ENCODE measurements around the gene RNF123. TPM values are rescaled to one million over a fixed set of nuclear protein-coding genes. Genes with fewer than 3 reads are reported as not detected.

RNF123 gene
- total RNA-seq, 1 experiment from 2014 or later = 46.7 TPM

GRCh38 chr3:49668861-49669260 is 20.5 kb upstream of the RNF123 start:
- no peaks in the 10 kb centered on the region for H3K36me3 ChIP-seq (ENCODE audit: low read depth)
- intact Hi-C loops (cut with micrococcal nuclease; ENCODE audit: unreplicated experiment) = no loop called here
- no peak overlapping the region for H3K27ac ChIP-seq
- no peak for TF ChIP-seq EZH2 (IDR thresholded peaks at IDR 0.05; ENCODE audit: low read depth)
- no peak for TF ChIP-seq CTCF (conservative IDR thresholded peaks at IDR 0.05)
- H3K9me3 ChIP-seq (ENCODE audit: insufficient read depth, low read depth) = no peaks in the 10 kb centered on the region
- ChIA-PET CTCF (interaction anchor here (0.8 to 1.4 kb wide), 2 partner anchors 129 to 132 kb away, joined by 3 to 9 read pairs; no protein-coding TSS in a partner anchor), POLR2A (ENCODE audit: unreplicated experiment) (interaction anchor here (0.5 kb wide), 1 partner anchor 219 kb away, joined by 4 read pairs; no protein-coding TSS in a partner anchor)
- H3K9me2 ChIP-seq (ENCODE audit: insufficient read depth) = no peaks in the 10 kb centered on the region
- peaks cover 19% of the 10 kb centered on the region for H3F3A ChIP-seq (ENCODE audit: insufficient read depth, low read depth)
- 0 out of 2 replicates have a peak overlapping the region, but pooled peaks have one; percentile 40 for H3K4me2 ChIP-seq
- peaks cover 21% of the 10 kb centered on the region for H3K4me1 ChIP-seq (replicated peaks; ENCODE audit: insufficient read depth)
- H3K27me3 ChIP-seq (ENCODE audit: insufficient read depth, low read depth) = no peaks in the 10 kb centered on the region
- H3K79me2 ChIP-seq (ENCODE audit: low read depth) = peaks cover 6% of the 10 kb centered on the region; the same call in 1 of the 2 replicates
- H4K20me1 ChIP-seq (ENCODE audit: insufficient read depth) = peaks cover 7% of the 10 kb centered on the region; the same call in 1 of the 2 replicates
- H2AFZ ChIP-seq = no peak overlapping the region
- no TSS peak for BruUV-seq (replicated peaks)
- H3K4me3 ChIP-seq = no peak overlapping the region
- DNase-seq = peak; percentile 45 to 50

GRCh38 chr3:49669352-49669751 is 20.0 kb upstream of the RNF123 start:
- no peak for TF ChIP-seq CTCF (conservative IDR thresholded peaks at IDR 0.05)
- TF ChIP-seq EZH2 (IDR thresholded peaks at IDR 0.05; ENCODE audit: low read depth) = no peak
- Histone ChIP-seq H3K27ac (no peak overlapping the region), H3F3A (ENCODE audit: insufficient read depth, low read depth) (peaks cover 19% of the 10 kb centered on the region), H3K79me2 (ENCODE audit: low read depth) (peaks cover 8% of the 10 kb centered on the region; the same call in 1 of the 2 replicates), H4K20me1 (ENCODE audit: insufficient read depth) (peaks cover 7% of the 10 kb centered on the region; the same call in 1 of the 2 replicates), H2AFZ (no peak overlapping the region), H3K4me3 (no peak overlapping the region), H3K27me3 (ENCODE audit: insufficient read depth, low read depth) (no peaks in the 10 kb centered on the region), H3K9me3 (ENCODE audit: insufficient read depth, low read depth) (no peaks in the 10 kb centered on the region), H3K4me2 (0 out of 2 replicates have a peak overlapping the region, but pooled peaks have one; percentile 40), H3K36me3 (ENCODE audit: low read depth) (no peaks in the 10 kb centered on the region), H3K9me2 (ENCODE audit: insufficient read depth) (no peaks in the 10 kb centered on the region), H3K4me1 (replicated peaks; ENCODE audit: insufficient read depth) (peaks cover 21% of the 10 kb centered on the region)
- CTCF ChIA-PET = interaction anchor here (0.6 to 1.4 kb wide), 3 partner anchors 129 to 215 kb away, joined by 3 to 9 read pairs (median 3); no protein-coding TSS in a partner anchor
- DNase-seq = no peak
- intact Hi-C loops (cut with micrococcal nuclease; ENCODE audit: unreplicated experiment) = no loop called here
- BruUV-seq (replicated peaks) = no TSS peak
- POLR2A ChIA-PET (ENCODE audit: unreplicated experiment) = interaction anchor here (0.5 kb wide), 1 partner anchor 219 kb away, joined by 4 read pairs; no protein-coding TSS in a partner anchor

GRCh38 chr3:49670940-49671290 is 18.4 kb upstream of the RNF123 start:
- Histone ChIP-seq H3K27ac (no peak overlapping the region), H4K20me1 (ENCODE audit: insufficient read depth) (peaks cover 7% of the 10 kb centered on the region; the same call in 1 of the 2 replicates), H3F3A (ENCODE audit: insufficient read depth, low read depth) (peaks cover 19% of the 10 kb centered on the region), H3K9me3 (ENCODE audit: insufficient read depth, low read depth) (no peaks in the 10 kb centered on the region), H3K4me2 (no peak overlapping the region), H2AFZ (no peak overlapping the region), H3K27me3 (ENCODE audit: insufficient read depth, low read depth) (no peaks in the 10 kb centered on the region), H3K4me3 (no peak overlapping the region), H3K9me2 (ENCODE audit: insufficient read depth) (no peaks in the 10 kb centered on the region), H3K4me1 (replicated peaks; ENCODE audit: insufficient read depth) (peaks cover 28% of the 10 kb centered on the region), H3K36me3 (ENCODE audit: low read depth) (no peaks in the 10 kb centered on the region; the same call in 1 of the 2 replicates), H3K79me2 (ENCODE audit: low read depth) (peaks cover 21% of the 10 kb centered on the region; the same call in 1 of the 2 replicates)
- TF ChIP-seq CTCF (conservative IDR thresholded peaks at IDR 0.05) (no peak), EZH2 (IDR thresholded peaks at IDR 0.05; ENCODE audit: low read depth) (no peak)
- POLR2A ChIA-PET (ENCODE audit: unreplicated experiment) = no interaction called here
- CTCF ChIA-PET = interaction anchor here (0.8 to 1.8 kb wide), 2 partner anchors 131 to 219 kb away, joined by 5 to 28 read pairs; no protein-coding TSS in a partner anchor
- no peak for DNase-seq
- intact Hi-C loops (cut with micrococcal nuclease; ENCODE audit: unreplicated experiment) = loop anchor here (1.0 to 5.0 kb wide), 4 partner anchors 69 to 324 kb away; no protein-coding TSS in a partner anchor
- BruUV-seq (replicated peaks) = no TSS peak
